Duodenal mucosa (tissue), 2 donors: Measurements from ENCODE around the gene TLR6.
A peak's percentile ranks its signal among the peaks of the same experiment; 100 is the strongest.

Experiments
- H3K27ac ChIP-seq: one replicate; pipeline ENCODE4 v1.7.0; 2013; ENCODE audit warnings: low read depth, low read length
- H3K27me3 ChIP-seq, 2 donors: one replicate each; pipeline ENCODE4 v1.7.0; 2013; ENCODE audit warnings: low read length in 2 of 2, control low read depth in 1 of 2; ENCODE audit not compliant: insufficient read depth in 2 of 2, control insufficient read depth in 1 of 2
- H3K36me3 ChIP-seq, 2 donors: one replicate each; pipeline ENCODE4 v1.7.0; 2013; ENCODE audit warnings: low read length in 2 of 2, control low read depth in 1 of 2; ENCODE audit not compliant: insufficient read depth in 2 of 2, control insufficient read depth in 1 of 2
- H3K4me1 ChIP-seq, 2 donors: one replicate each; pipeline ENCODE4 v1.7.0; 2013; ENCODE audit warnings: low read length in 2 of 2, control low read depth in 1 of 2; ENCODE audit not compliant: insufficient read depth in 2 of 2, control insufficient read depth in 1 of 2
- H3K4me3 ChIP-seq, 2 donors: one replicate each; pipeline ENCODE4 v1.7.0; 2013; ENCODE audit warnings: low read length in 2 of 2, low read depth in 1 of 2
- H3K9ac ChIP-seq, 2 donors: one replicate each; pipeline ENCODE4 v1.7.0; 2013; ENCODE audit warnings: low read length in 2 of 2, low read depth in 1 of 2
- H3K9me3 ChIP-seq, 2 donors: one replicate each; pipeline ENCODE4 v1.7.0; 2013; ENCODE audit warnings: low read length in 2 of 2, control low read depth in 1 of 2; ENCODE audit not compliant: control insufficient read depth in 1 of 2

The TLR6 gene

DNA sequence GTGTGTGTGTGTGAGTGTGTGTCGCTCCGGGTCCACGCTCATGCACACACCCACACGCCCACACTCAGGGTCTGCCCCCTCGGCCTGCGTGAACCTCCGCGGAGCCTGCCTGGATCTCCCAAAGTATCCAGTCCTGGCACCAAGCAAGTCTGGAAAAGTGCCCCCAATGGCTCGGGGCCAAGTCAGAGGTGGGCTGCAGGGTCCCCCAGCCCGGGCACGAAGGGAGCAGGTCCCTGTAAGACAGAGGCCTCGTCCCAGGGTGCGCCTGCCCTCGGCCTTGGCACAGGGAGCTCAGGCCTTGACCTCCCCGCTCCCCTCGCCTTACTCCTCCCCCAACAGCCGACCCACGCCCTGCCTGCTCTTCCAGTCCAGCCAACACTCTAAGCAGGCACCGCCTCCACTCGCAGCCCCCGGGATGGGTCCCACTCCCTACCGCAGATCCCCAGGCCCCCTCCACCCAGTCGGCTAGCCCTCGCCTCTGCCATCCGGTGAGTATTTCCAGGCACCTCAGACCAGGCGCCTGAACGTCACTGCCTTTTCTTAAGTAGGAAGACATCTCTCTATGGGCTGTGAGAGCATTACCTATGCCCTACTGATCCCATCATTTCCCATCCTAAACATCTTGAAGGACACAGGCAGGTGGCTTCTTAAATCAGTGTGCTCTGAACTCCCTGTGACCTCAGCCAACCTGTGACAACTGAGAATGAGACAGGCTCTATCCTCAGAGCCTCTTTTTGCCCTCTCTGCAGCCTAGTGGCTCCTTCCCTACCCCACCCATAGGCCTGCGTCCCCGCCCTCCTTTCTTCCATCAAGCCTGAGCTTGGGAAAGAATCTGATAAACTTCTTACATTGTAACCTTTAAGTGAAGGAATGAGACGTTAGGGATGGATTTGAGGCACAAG lies 11.7 kb upstream of the TLR6 start:
- Histone ChIP-seq H3K9me3 (no peaks in the 10 kb centered on the region), H3K36me3 (peaks cover 6 to 15% of the 10 kb centered on the region in 2 donors), H3K9ac (peak overlapping the region; percentile 94 to 98), H3K27ac (peak overlapping the region; percentile 96), H3K4me3 (peak overlapping the region; percentile 89 to 90), H3K4me1 (peaks cover 21 to 36% of the 10 kb centered on the region in 2 donors), H3K27me3 (no peaks in the 10 kb centered on the region)

DNA sequence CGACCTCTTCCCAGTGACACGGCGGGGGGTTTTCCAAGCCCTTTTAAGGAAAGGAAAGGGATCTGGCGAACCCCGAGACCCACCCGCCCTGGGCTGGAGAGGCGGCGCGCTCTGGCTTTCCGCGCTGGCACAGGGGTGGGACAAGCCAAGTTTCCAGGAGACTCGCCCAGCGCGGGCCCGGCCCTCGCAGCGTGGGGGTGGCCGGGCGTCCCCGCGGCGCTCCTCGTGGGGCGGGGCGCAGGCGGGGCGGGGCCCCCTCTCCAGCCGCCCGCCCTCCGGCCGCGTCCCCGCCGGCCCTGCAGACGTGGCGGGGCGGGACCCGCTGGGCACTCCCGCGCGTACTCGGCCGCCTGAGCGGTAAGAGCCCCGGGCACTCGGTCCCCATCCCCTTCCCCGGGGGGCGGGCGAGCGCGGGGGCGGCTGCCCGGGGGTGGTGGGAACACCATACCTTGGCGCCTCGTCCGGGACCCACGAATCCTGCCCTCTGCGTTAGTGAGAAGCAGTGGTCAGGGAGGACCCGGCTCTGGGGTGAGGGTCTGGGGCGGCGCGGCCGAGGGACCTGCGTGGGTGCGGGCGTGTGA lies 11.0 kb upstream of the TLR6 start, which contains the start of gene FAM114A1:
TSS of gene FAM114A1 (plus strand) at position 329 of the 581 bp plus-strand sequence. CDS start 10,273 bp downstream, outside the sequence.
- Histone ChIP-seq H3K27me3 (no peaks in the 10 kb centered on the region), H3K4me3 (peak within 1 kb of the TSS; percentile 89 to 90), H3K9ac (peak within 1 kb of the TSS; percentile 94 to 98), H3K36me3 (peaks cover 6 to 15% of the 10 kb centered on the region in 2 donors), H3K9me3 (no peaks in the 10 kb centered on the region), H3K27ac (peak within 1 kb of the TSS; percentile 96), H3K4me1 (peaks cover 21 to 31% of the 10 kb centered on the region in 2 donors)

DNA sequence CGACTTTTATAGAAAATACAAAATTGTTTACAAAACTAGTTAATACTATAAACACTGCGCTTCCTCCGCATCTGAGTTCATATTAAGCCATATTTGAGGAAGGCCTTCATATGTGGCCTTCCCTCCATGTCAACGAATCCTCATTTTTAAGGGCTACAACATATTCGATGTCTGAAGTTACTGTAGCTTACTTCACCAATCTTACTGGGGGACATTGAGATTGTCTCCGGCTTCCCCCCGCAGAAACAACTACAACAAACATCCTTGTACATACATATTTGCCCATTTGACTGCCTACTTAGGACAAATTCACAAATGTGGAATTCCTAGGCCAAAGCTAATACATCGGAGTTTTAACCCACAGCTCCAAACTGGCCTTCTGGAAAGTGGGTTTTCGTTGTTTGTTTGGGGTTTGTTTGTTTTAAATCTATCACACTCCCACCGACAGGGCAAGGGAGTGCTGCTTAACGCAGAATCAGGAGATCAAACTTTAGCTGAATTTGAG lies 10.4 kb upstream of the TLR6 start:
- H3K4me3 ChIP-seq, result peak overlapping the region; percentile 51 to 70
- no peaks in the 10 kb centered on the region for H3K9me3 ChIP-seq
- peaks cover 6 to 13% of the 10 kb centered on the region in 2 donors for H3K36me3 ChIP-seq
- H3K9ac ChIP-seq, result peak overlapping the region; percentile 84 to 89
- H3K27me3 ChIP-seq, result no peaks in the 10 kb centered on the region
- peak overlapping the region; percentile 74 for H3K27ac ChIP-seq
- H3K4me1 ChIP-seq, result peaks cover 21 to 28% of the 10 kb centered on the region in 2 donors

DNA sequence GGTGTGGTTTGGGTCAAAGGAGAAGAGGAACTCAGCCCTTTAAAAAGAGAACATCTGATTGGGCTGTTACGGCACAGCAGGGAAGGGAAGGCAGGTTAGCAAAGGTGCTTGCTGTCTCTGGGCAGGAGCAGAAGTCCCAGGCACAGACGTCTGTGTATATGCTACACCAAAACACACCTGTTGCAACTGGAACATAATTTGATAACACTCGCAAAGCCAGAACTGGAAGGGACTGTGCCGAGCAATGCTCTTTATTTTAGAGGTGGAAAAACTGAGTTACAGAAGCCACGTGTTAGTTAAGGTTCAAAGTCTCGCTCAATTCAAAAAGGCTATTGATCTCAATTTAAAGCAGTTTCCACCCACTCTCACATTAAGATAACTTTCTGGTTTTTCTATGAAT lies 8.8 kb upstream of the TLR6 start:
- Histone ChIP-seq H3K9ac (no peak overlapping the region), H3K27ac (peak overlapping the region; percentile 13), H3K27me3 (no peaks in the 10 kb centered on the region)

DNA sequence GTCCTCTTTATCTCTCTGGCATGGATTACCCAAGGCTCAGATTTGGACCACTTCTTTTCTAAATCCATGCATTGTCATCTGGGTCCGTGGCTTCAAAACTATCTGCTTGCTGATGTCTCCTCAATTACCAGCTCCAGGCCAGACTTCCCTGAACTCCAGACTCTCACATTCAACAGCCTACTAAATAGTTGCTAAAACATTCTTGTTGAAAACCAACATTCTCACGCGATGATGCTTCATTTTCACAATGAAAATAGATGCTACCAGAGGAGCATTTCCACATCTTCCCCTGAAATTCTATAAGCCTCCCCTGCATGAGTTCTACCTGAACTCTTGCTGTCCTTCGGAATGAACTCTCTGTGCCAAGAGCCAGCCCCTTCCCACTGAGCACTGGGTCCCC lies 5.2 kb upstream of the TLR6 start:
- no peak overlapping the region for H3K9ac ChIP-seq
- no peaks in the 10 kb centered on the region for H3K9me3 ChIP-seq
- no peaks in the 10 kb centered on the region for H3K36me3 ChIP-seq
- H3K27ac ChIP-seq, result no peak overlapping the region
- no peak overlapping the region for H3K4me3 ChIP-seq
- H3K4me1 ChIP-seq, result peaks cover 3 to 10% of the 10 kb centered on the region in 2 donors
- no peaks in the 10 kb centered on the region for H3K27me3 ChIP-seq

More for the DNA sequence above, 8.8 kb upstream of the TLR6 start:
- H3K4me1 ChIP-seq, result peaks cover 21 to 24% of the 10 kb centered on the region in 2 donors
- H3K36me3 ChIP-seq, result peaks cover 6% of the 10 kb centered on the region in 2 donors
- peak overlapping the region in 1 of 2 donors; percentile 43 for H3K4me3 ChIP-seq
- no peaks in the 10 kb centered on the region for H3K9me3 ChIP-seq

DNA sequence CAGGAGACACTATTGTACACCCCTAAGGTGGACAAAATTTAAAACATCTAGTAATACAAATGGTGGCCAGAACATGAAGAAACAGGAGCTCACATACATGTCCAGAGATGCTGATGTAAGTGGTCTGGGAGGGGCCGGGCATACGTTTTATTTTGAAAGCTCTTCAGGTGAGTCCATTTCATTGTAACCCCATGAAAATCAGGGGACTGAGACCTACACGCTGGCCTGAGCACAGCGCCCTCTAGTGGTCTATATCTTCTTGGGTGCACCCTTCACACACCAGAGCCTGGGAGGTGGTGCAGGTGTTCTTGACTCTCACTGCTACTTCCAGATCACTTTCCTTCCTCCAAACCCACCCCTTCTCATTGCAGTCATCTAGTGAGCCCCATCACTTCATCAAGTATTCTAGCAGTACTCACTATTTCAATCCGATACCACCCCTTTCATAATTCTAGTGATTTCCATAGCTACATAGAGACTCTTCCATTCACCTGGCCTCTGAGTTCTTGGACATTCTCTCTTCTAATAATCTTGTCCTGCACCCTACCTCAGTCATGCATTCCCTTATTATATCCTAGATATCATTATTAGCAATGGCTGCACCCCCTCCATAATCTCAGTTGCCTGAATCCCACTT lies 4.3 kb upstream of the TLR6 start:
- Histone ChIP-seq H3K27me3 (no peaks in the 10 kb centered on the region), H3K4me3 (no peak overlapping the region), H3K9me3 (no peaks in the 10 kb centered on the region), H3K4me1 (peaks cover 0 to 6% of the 10 kb centered on the region in 2 donors), H3K27ac (no peak overlapping the region), H3K36me3 (no peaks in the 10 kb centered on the region), H3K9ac (no peak overlapping the region)

DNA sequence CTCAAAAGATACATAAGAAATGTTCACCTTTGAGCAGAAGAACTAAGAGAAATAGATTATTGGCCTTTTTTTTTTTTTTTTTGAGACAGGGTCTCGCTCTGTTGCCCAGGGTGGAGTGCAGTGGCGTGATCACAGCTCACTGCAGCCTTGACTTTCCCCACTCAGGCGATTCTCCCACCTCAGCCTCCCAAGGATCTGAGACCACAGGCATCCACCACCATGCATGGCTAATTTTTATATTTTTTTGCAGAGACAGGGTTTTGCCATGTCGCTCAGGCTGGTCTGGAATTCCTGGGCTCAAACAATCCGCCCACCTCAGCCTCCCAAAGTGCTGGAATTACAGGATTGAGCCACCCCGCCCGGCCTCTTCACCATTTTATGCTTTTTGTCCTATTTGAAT lies 2.9 kb upstream of the TLR6 start:
- no peak overlapping the region for H3K4me3 ChIP-seq
- H3K27me3 ChIP-seq, result no peaks in the 10 kb centered on the region
- H3K27ac ChIP-seq, result no peak overlapping the region
- no peak overlapping the region for H3K9ac ChIP-seq
- no peaks in the 10 kb centered on the region for H3K9me3 ChIP-seq
- no peaks in the 10 kb centered on the region for H3K36me3 ChIP-seq
- peaks cover 0 to 6% of the 10 kb centered on the region in 2 donors for H3K4me1 ChIP-seq

DNA sequence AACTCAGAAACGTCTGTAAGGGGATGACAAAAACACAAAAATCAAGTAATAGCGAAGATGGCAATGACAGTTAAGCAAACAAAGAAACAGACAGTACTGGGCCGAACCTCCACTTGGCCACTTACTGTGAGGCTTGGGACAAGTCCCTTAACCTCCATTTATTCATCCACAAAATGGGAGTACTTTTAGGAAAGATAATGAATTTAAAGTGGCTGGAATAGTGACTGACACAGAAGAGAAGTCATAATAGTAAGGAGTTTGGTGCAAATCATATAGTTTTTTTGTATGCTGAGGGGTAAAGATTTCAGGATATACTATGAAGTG lies 1.4 kb upstream of the TLR6 start:
- peak overlapping the region in 1 of 2 donors; percentile 4 for H3K9ac ChIP-seq

DNA sequence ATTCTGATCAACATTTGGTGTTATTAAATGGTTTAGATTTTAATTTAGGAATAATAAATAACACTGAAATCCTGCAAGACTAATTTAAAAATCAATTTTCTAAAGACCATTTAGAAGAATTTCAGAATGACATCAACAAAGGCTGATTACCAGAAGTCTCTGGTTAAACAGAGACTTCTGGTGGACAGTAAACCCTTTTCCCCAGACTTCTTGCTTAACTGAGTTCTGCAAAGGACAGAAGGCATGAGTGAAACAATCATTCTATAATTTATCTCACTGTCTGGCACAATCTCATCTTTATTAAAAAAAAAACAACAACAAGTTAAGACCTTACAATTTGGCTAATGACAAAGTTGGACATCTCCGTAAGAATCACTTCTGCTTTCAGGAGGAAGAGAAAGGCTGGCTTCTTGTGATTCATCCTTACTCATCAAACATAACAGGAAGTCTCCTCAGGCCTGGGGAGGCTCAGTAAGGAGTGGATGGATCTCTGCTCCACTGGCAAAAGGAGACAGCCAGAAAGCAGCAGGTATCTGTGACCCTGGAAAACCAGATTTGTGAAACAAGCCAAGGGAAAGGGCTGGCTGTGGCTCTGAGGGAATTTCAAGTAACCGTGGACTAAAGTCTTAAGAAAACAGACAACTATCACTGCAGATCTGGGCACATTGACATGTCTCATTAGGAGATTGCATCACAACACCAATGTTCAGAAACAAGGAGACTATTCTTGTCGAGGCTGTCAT lies 908 bp upstream of the TLR6 start:
- H3K27me3 ChIP-seq, result no peaks in the 10 kb centered on the region
- no peak overlapping the region for H3K4me3 ChIP-seq
- H3K9ac ChIP-seq, result peak overlapping the region in 1 of 2 donors; percentile 4
- H3K9me3 ChIP-seq, result no peaks in the 10 kb centered on the region
- H3K4me1 ChIP-seq, result peaks cover 0 to 6% of the 10 kb centered on the region in 2 donors
- H3K27ac ChIP-seq, result peak overlapping the region; percentile 3
- H3K36me3 ChIP-seq, result no peaks in the 10 kb centered on the region

More for the DNA sequence above, 1.4 kb upstream of the TLR6 start:
- Histone ChIP-seq H3K4me1 (peaks cover 0 to 6% of the 10 kb centered on the region in 2 donors), H3K9me3 (no peaks in the 10 kb centered on the region), H3K36me3 (no peaks in the 10 kb centered on the region), H3K4me3 (no peak overlapping the region), H3K27ac (peak overlapping the region; percentile 3), H3K27me3 (no peaks in the 10 kb centered on the region)
